Omental fat pad (tissue), 4 donors: ENCODE results near the gene DEPP1. TPM values are rescaled to one million over a fixed set of nuclear protein-coding genes. Genes with fewer than 3 reads are reported as not detected.
A peak's percentile ranks its signal among the peaks of the same experiment; 100 is the strongest.

ENCODE experiments used
- ATAC-seq: fragments of 150-250 bp; one replicate; pipeline ENCODE4 v1.9.1; 2016; ENCODE audit warnings: mild to moderate bottlenecking, moderate library complexity; ENCODE audit not compliant: low FRiP score
- DNase-seq: peaks from one replicate; pipeline ENCODE4 v3.0.0-alpha.2; 2019; ENCODE audit warnings: low spot score
- CTCF ChIP-seq, 3 donors: fragments of 450-650 bp; IDR thresholded peaks; one replicate each; pipeline ENCODE4 v1.5.1; 2016 to 2017; ENCODE audit warnings: antibody characterized with exemption in 3 of 3, mild to moderate bottlenecking in 3 of 3, moderate library complexity in 2 of 3
- total RNA-seq, 4 donors: library from RNA; depleted of rRNA; stranded (reverse); fragments of >200 nt; gene quantifications; one replicate each; pipeline ENCODE4 v1.1.0, GENCODE V29; 2016

DEPP1 gene
- total RNA-seq, 4 donors from 2014 or later = 181 to 740 (median 276) TPM

GRCh38 chr10:44969854-44970253, 8.8 kb downstream of the DEPP1 start:
- no peak for DNase-seq
- ATAC-seq = no peak
- no peak for TF ChIP-seq CTCF (IDR thresholded peaks at IDR 0.05)

DNA sequence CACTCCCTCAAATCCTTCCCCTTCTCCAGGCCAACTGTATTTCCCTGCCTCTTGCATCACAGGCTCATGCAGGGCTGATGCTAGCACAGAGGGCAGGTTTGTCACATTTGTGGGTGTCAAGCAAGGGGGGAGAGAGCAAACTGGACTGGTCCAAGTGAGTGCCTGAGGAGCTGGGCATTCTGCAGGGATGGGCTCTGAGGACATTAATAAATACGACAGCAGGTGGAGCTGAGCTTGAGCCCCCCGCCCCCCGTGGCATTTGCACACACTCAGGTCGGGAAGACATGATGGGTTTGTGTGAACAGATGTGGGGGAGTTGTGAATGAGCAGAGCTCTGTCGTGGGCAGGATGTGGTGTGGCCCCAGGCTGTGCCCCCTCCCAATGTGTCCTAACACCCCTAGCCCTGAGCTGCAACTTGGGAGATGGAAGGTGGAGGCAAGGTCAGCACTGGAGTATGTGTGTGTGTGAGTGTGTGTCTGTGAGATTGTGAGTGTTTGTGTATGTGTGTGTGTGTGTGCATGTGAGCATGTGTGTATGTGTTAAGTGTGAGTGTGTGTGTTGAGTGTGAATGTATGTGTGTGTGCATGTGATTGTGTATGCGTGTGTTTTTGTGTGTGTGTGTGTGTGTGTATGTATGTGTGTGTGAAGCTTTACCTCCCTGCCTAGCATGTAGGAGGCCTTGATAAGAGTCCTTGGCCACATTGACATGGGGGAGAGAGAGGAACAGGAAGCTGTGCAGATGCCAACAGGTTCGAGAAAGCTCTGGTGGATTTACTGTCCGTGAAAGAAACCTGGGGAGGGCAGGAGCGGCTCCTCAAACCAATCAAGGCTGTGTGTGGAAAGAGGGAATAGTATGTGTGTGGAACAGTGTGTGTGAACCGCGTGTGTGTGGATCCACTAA, 9.9 kb downstream of the DEPP1 start:
- ATAC-seq (no peak), DNase-seq (no peak)
- TF ChIP-seq CTCF (IDR thresholded peaks at IDR 0.05) = no peak

DNA sequence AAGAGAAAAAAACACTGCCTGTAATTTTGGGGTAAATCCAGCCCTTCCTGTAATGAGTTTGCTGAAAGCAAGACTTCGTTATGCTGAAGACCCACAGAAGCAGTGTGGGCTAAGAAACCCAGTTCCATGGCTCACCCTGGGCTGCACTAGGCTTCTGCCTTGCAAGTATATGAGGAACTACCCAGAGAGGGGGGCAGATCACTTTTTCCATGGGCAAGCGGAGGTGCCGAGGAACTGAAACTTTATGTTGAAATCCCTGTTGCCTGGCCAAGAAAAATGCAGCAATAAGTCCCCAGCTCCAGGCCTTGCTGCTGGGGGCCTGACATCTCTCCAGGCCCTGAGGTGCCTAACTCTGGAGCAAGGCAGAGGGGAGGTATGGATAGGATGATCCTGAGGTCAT, 10.5 kb downstream of the DEPP1 start:
- DNase-seq (no peak), ATAC-seq (peak; percentile 25)
- no peak for TF ChIP-seq CTCF (IDR thresholded peaks at IDR 0.05)

GRCh38 chr10:44967616-44968015, 11.0 kb downstream of the DEPP1 start:
- no peak for ATAC-seq

DNA sequence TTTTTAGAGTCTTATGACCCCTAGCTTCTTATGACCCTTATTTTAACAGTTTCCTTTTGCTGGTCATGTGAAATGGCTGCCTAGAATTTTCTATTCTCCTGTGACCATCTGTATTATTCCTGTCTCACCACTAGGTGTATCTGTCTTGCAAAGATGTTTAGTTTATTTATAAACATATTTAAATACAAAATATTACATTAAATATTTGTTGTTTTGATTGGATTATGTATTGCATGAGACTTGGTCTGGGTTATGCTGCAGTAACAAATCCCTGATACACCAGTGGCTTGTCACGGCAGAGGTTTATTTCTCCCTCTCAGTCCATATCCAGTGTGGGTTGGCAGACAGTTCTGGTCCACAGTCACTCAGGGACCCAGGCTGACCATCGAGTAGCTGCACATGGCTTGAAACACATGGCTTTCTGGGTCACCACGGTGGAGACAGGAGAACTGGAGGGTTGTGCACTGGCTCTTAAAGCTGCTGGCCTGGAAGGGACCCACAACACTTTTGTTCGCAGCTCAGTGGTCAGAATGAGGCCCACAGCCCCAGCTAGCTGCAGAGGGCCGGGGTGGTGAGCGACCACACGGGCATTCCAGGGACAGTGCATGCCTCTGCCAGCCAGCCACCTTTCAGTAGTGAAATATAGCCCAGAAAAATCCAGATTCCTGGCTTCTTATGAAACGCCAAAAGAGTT, 11.6 kb downstream of the DEPP1 start:
- TF ChIP-seq CTCF (IDR thresholded peaks at IDR 0.05) = no peak
- ATAC-seq = no peak
- DNase-seq = peak; percentile 4

More at GRCh38 chr10:44967616-44968015, 11.0 kb downstream of the DEPP1 start:
- DNase-seq = peak; percentile 17
- no peak for TF ChIP-seq CTCF (IDR thresholded peaks at IDR 0.05)

DNA sequence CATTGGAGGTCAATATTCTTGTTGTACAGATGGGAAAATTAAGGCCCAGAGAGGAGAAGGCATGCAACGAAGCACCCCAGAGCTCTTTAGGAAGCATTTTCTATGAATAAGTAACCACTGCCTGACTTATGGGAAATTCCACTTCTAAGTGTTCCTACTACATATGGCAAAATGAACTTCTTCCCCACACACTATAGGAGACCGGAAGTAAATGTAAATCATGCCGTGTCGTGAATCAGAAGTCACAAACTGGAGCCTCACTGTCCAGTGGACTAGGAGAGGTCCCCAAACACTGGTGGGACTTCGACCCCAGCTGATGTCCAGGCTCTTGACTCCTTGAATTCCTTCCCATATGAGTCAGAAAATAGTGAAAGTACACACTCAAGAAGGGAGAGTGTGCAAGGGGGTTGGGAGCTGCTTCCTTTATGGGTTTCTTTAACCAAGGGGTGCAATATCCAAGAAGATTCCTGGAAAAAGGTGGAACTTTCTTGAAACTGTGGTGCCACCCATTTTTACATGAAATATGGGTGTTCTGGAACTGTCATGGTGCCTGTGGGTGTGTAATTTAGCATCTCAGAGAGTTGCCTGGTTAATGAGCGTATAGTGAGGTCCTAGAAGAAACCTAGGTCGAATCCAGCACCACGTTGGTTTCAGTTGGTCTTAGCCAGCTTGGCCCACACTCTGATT, 12.3 kb downstream of the DEPP1 start:
- peak; percentile 21 for DNase-seq
- no peak for TF ChIP-seq CTCF (IDR thresholded peaks at IDR 0.05)
- ATAC-seq = no peak
